A549 (cell line): ENCODE data around the gene ZNF600.

ENCODE experiments used
- CTCF ChIP-seq: fragments of >200 bp; sonication (Bioruptor Twin); formaldehyde crosslinking; IDR thresholded peaks from 3 replicates; pipeline ENCODE4 v1.5.1; 2016
- EP300 ChIP-seq, 2 experiments: fragments of >200 bp; sonication (Bioruptor Twin); formaldehyde crosslinking; IDR thresholded peaks; 2 replicates in 1 of 2; 3 replicates in 1 of 2; pipeline ENCODE4 v1.6.1; 2016 to 2017
- POLR2A ChIP-seq: IDR thresholded peaks from 2 replicates; pipeline ENCODE4 v1.6.1; 2012; ENCODE audit warnings: mild to moderate bottlenecking, low read length
- POLR2AphosphoS2 ChIP-seq: conservative IDR thresholded peaks from 2 replicates; pipeline ENCODE4 v1.6.1; 2012; ENCODE audit warnings: low read length, improper control_type of control experiment, inconsistent platforms
- ZFP36 ChIP-seq: fragments of 450-650 bp; IDR thresholded peaks from 2 replicates; pipeline ENCODE4 v1.6.1; 2014; ENCODE audit warnings: borderline replicate concordance; ENCODE audit not compliant: partially characterized antibody

- no peak for TF ChIP-seq CTCF
- TF ChIP-seq ZFP36: no peak
- no peak for TF ChIP-seq EP300 (IDR thresholded peaks at IDR 0.05)
- no peak for TF ChIP-seq POLR2AphosphoS2
- no peak for TF ChIP-seq POLR2A
Measured at GRCh38 chr19:52778811-52779210, 7.8 kb downstream of the ZNF600 start.
